ENCODE results near the gene KCNIP1.

DNA sequence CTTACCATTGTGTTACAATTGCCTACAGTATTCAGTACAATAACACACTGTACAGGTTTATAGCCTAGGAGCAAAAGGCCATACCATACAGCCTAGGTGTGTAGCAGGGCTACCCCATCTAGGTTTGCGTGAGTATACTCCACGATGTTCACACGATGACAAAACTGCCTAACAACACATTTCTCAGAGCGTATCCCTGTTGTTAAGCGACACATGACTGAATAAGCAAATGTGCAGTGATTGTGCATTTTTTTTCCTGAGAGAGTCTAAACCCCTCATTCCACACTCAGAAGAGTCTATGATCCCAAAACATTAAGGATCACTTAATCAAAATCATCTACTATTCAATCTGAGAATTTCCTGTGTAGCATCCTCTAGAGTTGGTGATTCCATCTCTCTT, 211.3 kb downstream of the KCNIP1 start:
- TF ChIP-seq CTCF (IDR thresholded peaks at IDR 0.05; ENCODE audit: low read length) = no peak
- TF ChIP-seq EZH2 (IDR thresholded peaks at IDR 0.05; ENCODE audit: borderline replicate concordance, low read length) = no peak
